ENCODE data around the gene DARS2.
A peak's percentile ranks its signal among the peaks of the same experiment; 100 is the strongest.
"Not testable (repeated sequence)": the region's sequence is repeated elsewhere in the genome, so short reads cannot be mapped to it uniquely, and the experiment has no call there.

The DARS2 gene

DNA sequence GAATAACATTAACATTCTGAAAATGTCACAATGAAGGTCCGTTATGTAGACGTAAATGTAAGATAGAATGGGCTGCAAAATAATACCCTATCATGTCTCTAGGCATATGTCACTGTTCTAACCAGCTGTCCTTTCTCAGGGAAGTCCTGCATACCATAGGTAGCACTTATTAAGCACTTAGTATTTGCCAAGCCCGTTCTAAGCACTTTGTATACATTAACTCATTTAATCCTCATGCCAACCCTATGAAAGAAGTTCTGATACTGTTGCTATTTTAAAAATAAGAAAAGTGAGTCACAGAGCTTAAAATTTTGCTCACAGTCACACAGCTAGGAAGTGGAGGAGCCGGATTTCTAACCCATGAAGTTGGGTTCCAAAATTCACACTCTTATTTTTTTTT, 27.6 kb downstream of the DARS2 start:
- DNase-seq (ENCODE audit: low read depth): no peak
- TF ChIP-seq, protein P1, sequence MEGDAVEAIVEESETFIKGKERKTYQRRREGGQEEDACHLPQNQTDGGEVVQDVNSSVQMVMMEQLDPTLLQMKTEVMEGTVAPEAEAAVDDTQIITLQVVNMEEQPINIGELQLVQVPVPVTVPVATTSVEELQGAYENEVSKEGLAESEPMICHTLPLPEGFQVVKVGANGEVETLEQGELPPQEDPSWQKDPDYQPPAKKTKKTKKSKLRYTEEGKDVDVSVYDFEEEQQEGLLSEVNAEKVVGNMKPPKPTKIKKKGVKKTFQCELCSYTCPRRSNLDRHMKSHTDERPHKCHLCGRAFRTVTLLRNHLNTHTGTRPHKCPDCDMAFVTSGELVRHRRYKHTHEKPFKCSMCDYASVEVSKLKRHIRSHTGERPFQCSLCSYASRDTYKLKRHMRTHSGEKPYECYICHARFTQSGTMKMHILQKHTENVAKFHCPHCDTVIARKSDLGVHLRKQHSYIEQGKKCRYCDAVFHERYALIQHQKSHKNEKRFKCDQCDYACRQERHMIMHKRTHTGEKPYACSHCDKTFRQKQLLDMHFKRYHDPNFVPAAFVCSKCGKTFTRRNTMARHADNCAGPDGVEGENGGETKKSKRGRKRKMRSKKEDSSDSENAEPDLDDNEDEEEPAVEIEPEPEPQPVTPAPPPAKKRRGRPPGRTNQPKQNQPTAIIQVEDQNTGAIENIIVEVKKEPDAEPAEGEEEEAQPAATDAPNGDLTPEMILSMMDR (IDR thresholded peaks at IDR 0.05; ENCODE audit: insufficient read depth, low read depth, low read length, missing control alignments): no peak
- no peak overlapping the region for H3K4me3 ChIP-seq (ENCODE audit: low read length)

DNA sequence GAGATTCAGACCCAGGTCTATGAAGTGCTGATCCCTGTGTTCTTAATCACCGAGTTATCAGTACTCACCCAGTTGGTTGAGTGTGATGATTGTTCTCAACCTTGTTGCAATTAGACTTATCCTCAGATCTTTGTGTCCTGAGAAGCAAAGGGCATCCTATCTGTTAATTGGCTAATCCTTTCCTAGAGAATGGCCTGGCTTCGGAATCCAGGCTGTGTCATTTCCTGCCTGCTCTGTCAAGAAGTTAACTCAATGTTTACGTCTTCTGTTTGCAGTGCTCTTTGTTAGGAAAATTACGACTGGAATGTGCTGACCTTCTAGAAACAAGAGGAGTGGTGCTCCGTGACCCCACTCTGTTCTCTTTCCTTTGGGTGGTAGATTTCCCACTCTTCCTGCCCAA, 28.6 kb downstream of the DARS2 start:
- TF ChIP-seq, protein P1 (IDR thresholded peaks at IDR 0.05; ENCODE audit: insufficient read depth, low read depth, low read length, missing control alignments): no peak
- H3K4me3 ChIP-seq (ENCODE audit: low read length): no peak overlapping the region
- DNase-seq (ENCODE audit: low read depth): peak; percentile 68

DNA sequence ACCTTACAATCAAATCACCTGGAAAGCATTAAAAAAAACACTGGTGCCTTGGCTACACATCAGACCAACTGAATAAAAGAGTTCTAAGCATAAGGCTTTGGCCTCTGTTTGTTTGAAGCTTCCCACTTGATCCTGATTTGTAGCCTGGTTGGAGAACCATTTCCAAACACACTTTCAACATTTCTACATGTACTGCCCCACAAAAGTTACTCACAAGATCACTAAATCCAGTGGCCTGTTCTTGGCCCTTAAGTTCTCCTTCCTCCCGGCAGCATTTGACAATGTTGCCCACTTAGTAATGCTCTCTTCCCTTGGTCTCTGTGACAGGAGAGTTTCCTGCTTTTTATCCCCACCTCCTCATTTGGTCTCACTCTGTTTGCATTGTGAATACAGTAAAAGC, 31.5 kb downstream of the DARS2 start:
- no peak for DNase-seq (ENCODE audit: low read depth)
- TF ChIP-seq, protein P1 (IDR thresholded peaks at IDR 0.05; ENCODE audit: insufficient read depth, low read depth, low read length, missing control alignments): no peak
- no peak overlapping the region for H3K4me3 ChIP-seq (ENCODE audit: low read length)

DNA sequence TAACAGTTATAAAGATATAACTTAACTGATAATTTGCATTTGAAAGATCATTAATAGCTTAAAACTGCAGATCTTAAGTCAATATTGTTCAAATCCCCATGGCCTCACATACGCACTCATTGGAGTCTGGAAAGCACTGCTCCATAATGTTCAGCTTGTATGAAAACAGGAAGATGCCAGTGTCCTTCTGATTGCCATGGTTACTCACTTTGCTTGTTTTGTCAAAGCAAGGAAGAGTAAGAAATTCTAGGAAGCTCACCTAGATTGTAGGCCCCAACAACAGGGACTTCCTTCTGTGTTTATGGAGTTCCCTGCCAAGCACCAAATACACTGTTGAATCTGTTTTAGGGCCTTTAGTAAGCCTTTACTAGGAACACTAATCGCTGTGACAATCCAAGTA, 32.4 kb downstream of the DARS2 start:
- no peak overlapping the region for H3K4me3 ChIP-seq (ENCODE audit: low read length)
- no peak for DNase-seq (ENCODE audit: low read depth)
- TF ChIP-seq, protein P1 (IDR thresholded peaks at IDR 0.05; ENCODE audit: insufficient read depth, low read depth, low read length, missing control alignments): no peak

DNA sequence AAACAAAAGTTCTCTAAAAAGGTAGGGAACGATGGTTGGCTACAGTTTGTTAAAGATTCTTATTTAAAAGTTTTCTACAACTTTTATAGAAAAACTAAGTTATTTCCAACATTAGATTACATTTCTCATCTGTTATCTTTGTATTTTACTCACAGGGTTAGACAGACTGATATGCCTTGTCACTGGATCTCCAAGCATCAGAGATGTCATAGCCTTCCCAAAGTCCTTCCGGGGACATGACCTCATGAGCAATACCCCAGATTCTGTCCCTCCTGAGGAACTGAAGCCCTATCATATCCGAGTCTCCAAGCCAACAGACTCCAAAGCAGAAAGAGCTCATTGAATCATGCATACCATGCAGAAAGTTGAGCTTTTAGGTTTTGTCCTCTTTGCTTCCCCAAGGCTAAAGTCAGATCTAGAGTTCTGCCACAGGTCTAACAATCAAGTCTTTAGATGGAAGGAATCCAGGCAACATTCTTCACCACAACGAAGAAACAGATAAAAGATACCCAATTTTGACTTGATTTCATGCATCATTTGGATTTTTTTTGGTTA, 33.0 kb downstream of the DARS2 start:
- no peak overlapping the region for H3K4me3 ChIP-seq (ENCODE audit: low read length)
- TF ChIP-seq, protein P1 (IDR thresholded peaks at IDR 0.05; ENCODE audit: insufficient read depth, low read depth, low read length, missing control alignments): no peak

DNA sequence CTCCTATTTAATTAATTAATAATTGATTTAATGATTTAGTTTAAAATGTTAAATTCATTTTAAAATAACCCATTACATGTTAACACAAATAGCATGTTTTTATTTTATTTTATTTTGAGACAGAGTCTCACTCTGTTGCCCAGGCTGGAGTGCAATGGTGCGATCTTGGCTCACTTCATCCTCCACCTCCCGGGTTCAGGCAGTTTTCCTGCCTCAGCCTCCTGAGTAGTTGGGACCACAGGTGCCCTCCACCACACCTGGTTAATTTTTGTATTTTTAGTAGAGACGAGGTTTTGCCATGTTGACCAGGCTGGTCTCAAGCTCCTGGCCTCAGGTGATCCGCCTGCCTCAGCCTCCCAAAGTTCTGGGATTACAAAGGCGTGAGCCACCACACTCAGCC, 35.1 kb downstream of the DARS2 start:
- not testable (repeated sequence) for DNase-seq (ENCODE audit: low read depth); H3K4me3 ChIP-seq (ENCODE audit: low read length)

More for the DNA sequence above, 33.0 kb downstream of the DARS2 start:
- no peak for DNase-seq (ENCODE audit: low read depth)

DNA sequence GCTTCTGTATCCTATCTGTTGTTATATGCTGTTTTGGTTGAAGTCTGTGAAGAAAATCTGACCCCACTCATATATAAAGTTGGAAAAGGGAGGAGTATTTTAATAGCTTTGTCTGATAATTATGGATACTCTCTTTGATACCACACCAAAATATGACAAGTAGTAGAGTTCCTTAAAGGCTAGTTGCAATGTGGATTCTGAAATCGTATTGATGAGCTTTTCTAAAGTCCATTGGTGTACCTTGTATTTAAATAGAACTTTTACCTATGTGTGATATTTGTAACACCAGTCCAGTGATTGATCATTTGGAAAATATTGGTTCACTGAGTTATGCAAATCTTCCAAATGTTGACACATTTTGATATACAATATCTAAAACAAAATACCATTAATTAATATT, 35.6 kb downstream of the DARS2 start:
- TF ChIP-seq, protein P1 (IDR thresholded peaks at IDR 0.05; ENCODE audit: insufficient read depth, low read depth, low read length, missing control alignments): no peak
- DNase-seq (ENCODE audit: low read depth): no peak
- H3K4me3 ChIP-seq (ENCODE audit: low read length): no peak overlapping the region

Data from epithelial cell of esophagus (primary cell).